ENCODE data around the gene AHDC1. TPM values are rescaled to one million over a fixed set of nuclear protein-coding genes. Genes with fewer than 3 reads are reported as not detected.
A peak's percentile ranks its signal among the peaks of the same experiment; 100 is the strongest.

Gene AHDC1
- total and polyA plus RNA-seq, 10 of the 15 experiments (the other 5 are each of a cell fraction or from before 2014, with no cell fraction given): 0.21 to 13.0 (median 1.4) TPM

GRCh38 chr1:27568300-27569087, 35.5 kb downstream of the AHDC1 start (continued):
- TF ChIP-seq DPF2 (IDR thresholded peaks at IDR 0.05) (peak; percentile 70), CHD1 (IDR thresholded peaks at IDR 0.05; ENCODE audit: low read depth, low read length) (no peak), CREB1 (IDR thresholded peaks at IDR 0.05; ENCODE audit: low read depth) (peak; percentile 26; the same call in 1 of the 2 replicates), BHLHE40 (IDR thresholded peaks at IDR 0.05; ENCODE audit: borderline replicate concordance in 1 of 2, low read depth in 2 of 2, low read length in 1 of 2) (peak; percentile 23 to 65; a peak in 2 of 4 replicates), ZBTB40 (IDR thresholded peaks at IDR 0.05; ENCODE audit: borderline replicate concordance) (no peak), YBX1 (IDR thresholded peaks at IDR 0.05) (no peak), ATF2 (IDR thresholded peaks at IDR 0.05; ENCODE audit: low read length) (no peak), PRDM15 (CRISPR knock-in tag; IDR thresholded peaks at IDR 0.05) (no peak), ZBED1 (IDR thresholded peaks at IDR 0.05; ENCODE audit: borderline replicate concordance) (no peak), MEF2B (IDR thresholded peaks at IDR 0.05; ENCODE audit: partially characterized antibody, poor library complexity, severe bottlenecking) (no peak), WRNIP1 (IDR thresholded peaks at IDR 0.05; ENCODE audit: borderline replicate concordance, low read depth, low read length) (no peak), JUNB (IDR thresholded peaks at IDR 0.05) (no peak), USF1 (IDR thresholded peaks at IDR 0.05; ENCODE audit: borderline replicate concordance, extremely low read length, insufficient read depth, low read depth, low read length) (no peak), IKZF2 (IDR thresholded peaks at IDR 0.05) (no peak), ASH2L (IDR thresholded peaks at IDR 0.05; ENCODE audit: borderline replicate concordance, low read depth) (no peak)
